Vagina (tissue), 2 donors: ENCODE measurements around the gene DDR2. TPM values are rescaled to one million over a fixed set of nuclear protein-coding genes. Genes with fewer than 3 reads are reported as not detected.

ENCODE experiments used
- DNase-seq, 2 donors: peaks; one replicate each; pipeline ENCODE4 v3.0.0-alpha.2; 2017; ENCODE audit errors: extremely low spot score in 2 of 2
- H3K27ac ChIP-seq: fragments of 200-600 bp; sonication (generic); one replicate; pipeline ENCODE4 v1.5.1; 2019
- H3K27me3 ChIP-seq: fragments of 200-600 bp; sonication (generic); one replicate; pipeline ENCODE4 v1.5.1; 2019
- H3K36me3 ChIP-seq, 2 donors: fragments of 200-600 bp; sonication (generic); one replicate each; pipeline ENCODE4 v1.5.1; 2017 to 2019
- H3K4me1 ChIP-seq: fragments of 200-600 bp; sonication (generic); one replicate; pipeline ENCODE4 v1.5.1; 2019
- H3K4me3 ChIP-seq, 2 donors: fragments of 200-600 bp; sonication (generic); 1 replicate in 1 of 2; 2 replicates in 1 of 2; pipeline ENCODE4 v1.5.1; 2016 to 2019
- H3K9me3 ChIP-seq: fragments of 200-600 bp; sonication (generic); one replicate; pipeline ENCODE4 v1.5.1; 2019
- POLR2A ChIP-seq, 2 donors: fragments of 450-650 bp; IDR thresholded peaks; one replicate each; pipeline ENCODE4 v1.6.1; 2017; ENCODE audit warnings: antibody characterized with exemption in 2 of 2, mild to moderate bottlenecking in 2 of 2, moderate library complexity in 2 of 2
- POLR2AphosphoS5 ChIP-seq, 2 donors: sonication (generic); formaldehyde crosslinking; IDR thresholded peaks; one replicate each; pipeline ENCODE4 v1.9.0; 2017; ENCODE audit warnings: antibody characterized with exemption in 2 of 2, mild to moderate bottlenecking in 2 of 2, low read depth in 1 of 2; ENCODE audit not compliant: insufficient read depth in 1 of 2
- intact Hi-C: fragments of 100-400 bp; cut with DNase I; formaldehyde crosslinking; loops from one replicate; pipeline ENCODE4 v1.15.1; 2023
- total RNA-seq: library from RNA; depleted of rRNA; stranded (reverse); fragments of >200 nt; gene quantifications from one replicate; pipeline ENCODE4 v1.2.3, GENCODE V29; 2016
- TF ChIP-seq, protein P1 (sequence below), 3 experiments: fragments of 450-650 bp in 2 of 3; fragments of 200-600 bp in 1 of 3; sonication (generic) in 1 of 3; IDR thresholded peaks; one replicate each; pipeline ENCODE4 v1.5.1; 2017 to 2019; ENCODE audit warnings: antibody characterized with exemption in 3 of 3, mild to moderate bottlenecking in 2 of 3, moderate library complexity in 2 of 3

The DDR2 gene
- total RNA-seq, 1 donor from 2014 or later: 153 TPM

DNA sequence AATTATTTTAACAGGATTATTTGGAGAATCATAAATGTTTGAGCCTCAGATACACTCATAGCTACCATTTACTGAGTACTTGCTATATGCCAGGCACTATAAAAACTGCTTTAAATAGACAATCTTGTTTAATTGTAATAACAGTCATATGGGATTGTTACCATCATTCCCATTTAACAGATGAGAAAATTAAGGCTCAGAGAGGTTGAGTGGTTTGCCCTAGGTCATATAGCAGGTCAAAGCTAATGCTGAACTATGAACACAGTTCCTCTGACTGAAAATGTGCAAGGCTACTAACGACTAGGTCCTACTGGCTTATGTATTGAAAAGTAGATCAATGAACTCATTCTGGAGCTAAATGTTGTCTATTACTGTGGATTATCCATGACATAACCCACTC is 63.4 kb downstream of the DDR2 start:
- Histone ChIP-seq H3K27ac (peak overlapping the region; percentile 68), H3K36me3 (no peaks in the 10 kb centered on the region), H3K27me3 (no peaks in the 10 kb centered on the region), H3K4me1 (peaks cover 57% of the 10 kb centered on the region), H3K9me3 (no peaks in the 10 kb centered on the region), H3K4me3 (no peak overlapping the region)
- no peak for DNase-seq
- intact Hi-C loops: no loop called here
- TF ChIP-seq POLR2A (IDR thresholded peaks at IDR 0.05) (no peak), POLR2AphosphoS5 (IDR thresholded peaks at IDR 0.05; ENCODE audit: insufficient read depth in 1 of 2, low read depth in 1 of 2) (no peak)
- TF ChIP-seq, protein P1, sequence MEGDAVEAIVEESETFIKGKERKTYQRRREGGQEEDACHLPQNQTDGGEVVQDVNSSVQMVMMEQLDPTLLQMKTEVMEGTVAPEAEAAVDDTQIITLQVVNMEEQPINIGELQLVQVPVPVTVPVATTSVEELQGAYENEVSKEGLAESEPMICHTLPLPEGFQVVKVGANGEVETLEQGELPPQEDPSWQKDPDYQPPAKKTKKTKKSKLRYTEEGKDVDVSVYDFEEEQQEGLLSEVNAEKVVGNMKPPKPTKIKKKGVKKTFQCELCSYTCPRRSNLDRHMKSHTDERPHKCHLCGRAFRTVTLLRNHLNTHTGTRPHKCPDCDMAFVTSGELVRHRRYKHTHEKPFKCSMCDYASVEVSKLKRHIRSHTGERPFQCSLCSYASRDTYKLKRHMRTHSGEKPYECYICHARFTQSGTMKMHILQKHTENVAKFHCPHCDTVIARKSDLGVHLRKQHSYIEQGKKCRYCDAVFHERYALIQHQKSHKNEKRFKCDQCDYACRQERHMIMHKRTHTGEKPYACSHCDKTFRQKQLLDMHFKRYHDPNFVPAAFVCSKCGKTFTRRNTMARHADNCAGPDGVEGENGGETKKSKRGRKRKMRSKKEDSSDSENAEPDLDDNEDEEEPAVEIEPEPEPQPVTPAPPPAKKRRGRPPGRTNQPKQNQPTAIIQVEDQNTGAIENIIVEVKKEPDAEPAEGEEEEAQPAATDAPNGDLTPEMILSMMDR (IDR thresholded peaks at IDR 0.05): no peak

DNA sequence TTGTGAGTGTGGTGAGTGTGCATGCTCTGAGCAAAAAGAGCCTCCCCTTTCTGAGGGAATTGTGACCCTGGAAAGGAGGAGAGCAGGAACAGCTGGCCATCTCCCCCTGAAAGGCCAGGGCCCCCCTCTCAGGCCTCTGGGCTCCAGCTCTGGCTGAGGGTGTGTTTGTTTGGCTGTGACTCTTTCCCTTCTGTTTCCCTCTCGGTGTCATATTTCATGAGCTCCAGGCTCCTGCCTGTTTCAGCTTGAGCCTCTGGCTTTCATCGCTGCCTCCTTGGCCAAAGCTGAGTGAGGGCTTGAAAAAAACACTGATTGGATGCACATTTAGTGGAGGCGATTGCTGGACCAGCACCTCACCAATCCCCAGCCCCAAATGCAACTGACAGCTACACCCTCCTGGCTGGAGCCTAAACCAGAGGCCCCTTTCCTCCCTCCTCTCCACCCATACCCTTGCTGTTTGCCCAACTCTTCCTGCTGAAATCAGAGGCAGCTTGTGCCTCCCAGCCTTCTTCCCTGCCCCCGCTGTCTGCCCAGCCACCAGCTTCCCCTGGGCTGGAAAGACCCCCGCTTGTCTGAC is 64.1 kb downstream of the DDR2 start:
- Histone ChIP-seq H3K9me3 (no peaks in the 10 kb centered on the region), H3K36me3 (no peaks in the 10 kb centered on the region), H3K27ac (peak overlapping the region; percentile 82), H3K4me3 (no peak overlapping the region), H3K27me3 (no peaks in the 10 kb centered on the region), H3K4me1 (peaks cover 51% of the 10 kb centered on the region)
- intact Hi-C loops: no loop called here
- DNase-seq: peak in 1 of 2 donors; percentile 98
- TF ChIP-seq POLR2AphosphoS5 (IDR thresholded peaks at IDR 0.05; ENCODE audit: insufficient read depth in 1 of 2, low read depth in 1 of 2) (peak; percentile 76 to 87), POLR2A (IDR thresholded peaks at IDR 0.05) (no peak)

DNA sequence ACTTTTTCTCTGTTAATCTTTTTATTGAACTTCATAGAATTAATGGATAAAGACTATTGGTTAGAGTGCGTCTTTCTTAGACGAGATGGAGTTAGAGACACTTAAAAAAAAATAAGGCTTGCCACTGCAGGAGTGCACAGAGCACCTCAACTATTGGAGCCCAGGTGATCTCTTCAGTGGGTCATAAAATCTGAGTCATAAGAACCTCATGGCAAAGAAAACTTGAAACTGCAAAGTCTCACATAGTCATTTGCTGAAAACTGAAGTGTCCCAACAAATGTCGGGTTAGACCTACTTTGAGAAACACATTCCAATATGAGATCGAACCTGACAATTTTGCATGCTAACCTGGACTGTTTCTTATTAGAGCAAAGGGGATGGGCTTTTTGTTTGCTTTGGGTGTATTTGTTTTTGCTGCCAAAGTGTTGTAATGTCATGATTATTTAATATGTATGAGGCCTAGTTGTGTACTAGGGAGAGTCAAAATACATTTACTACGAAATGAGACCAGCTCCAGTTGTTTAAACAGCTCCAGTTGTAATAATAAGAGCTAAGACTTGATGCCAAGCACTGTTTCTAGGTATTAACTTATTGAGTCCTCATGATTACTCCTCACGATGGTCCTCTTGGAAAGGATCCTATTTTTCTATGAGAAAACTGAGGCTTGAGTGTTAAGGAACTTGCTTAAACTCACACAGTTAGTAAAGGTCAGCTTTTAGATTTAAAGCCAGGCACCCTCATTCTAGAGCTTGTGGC is 65.1 kb downstream of the DDR2 start:
- no peak overlapping the region for H3K4me3 ChIP-seq
- no peaks in the 10 kb centered on the region for H3K36me3 ChIP-seq
- H3K27ac ChIP-seq: peak overlapping the region; percentile 82
- DNase-seq: no peak
- no peaks in the 10 kb centered on the region for H3K9me3 ChIP-seq
- intact Hi-C loops: no loop called here
- H3K4me1 ChIP-seq: peaks cover 41% of the 10 kb centered on the region
- no peaks in the 10 kb centered on the region for H3K27me3 ChIP-seq
- TF ChIP-seq POLR2A (IDR thresholded peaks at IDR 0.05): no peak
- no peak for TF ChIP-seq POLR2AphosphoS5 (IDR thresholded peaks at IDR 0.05; ENCODE audit: insufficient read depth in 1 of 2, low read depth in 1 of 2)
- TF ChIP-seq, protein P1 (IDR thresholded peaks at IDR 0.05): no peak

DNA sequence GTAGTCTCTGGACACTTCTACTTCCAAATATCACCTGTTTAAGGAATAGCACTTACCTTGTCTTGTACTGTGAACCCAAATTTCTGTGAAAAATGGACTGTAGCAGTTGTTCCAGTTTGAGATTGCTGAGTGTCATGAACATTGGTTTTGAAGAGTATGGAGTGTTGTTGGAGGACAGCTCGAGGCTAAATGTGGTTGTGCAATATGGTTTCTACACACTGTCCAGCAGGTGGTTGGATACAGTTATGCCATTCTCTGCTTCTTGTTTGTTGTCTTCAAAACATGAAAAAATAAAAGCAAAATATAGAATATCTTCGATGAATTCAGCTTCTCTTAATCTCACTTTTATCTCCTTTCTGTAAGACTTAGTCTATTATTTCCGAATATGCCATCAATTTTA is 67.1 kb downstream of the DDR2 start:
- Histone ChIP-seq H3K9me3 (no peaks in the 10 kb centered on the region), H3K27me3 (no peaks in the 10 kb centered on the region), H3K36me3 (no peaks in the 10 kb centered on the region), H3K4me3 (no peak overlapping the region), H3K27ac (peak overlapping the region; percentile 82), H3K4me1 (peaks cover 39% of the 10 kb centered on the region)
- intact Hi-C loops: no loop called here
- TF ChIP-seq, protein P1 (IDR thresholded peaks at IDR 0.05): no peak
- TF ChIP-seq POLR2AphosphoS5 (IDR thresholded peaks at IDR 0.05; ENCODE audit: insufficient read depth in 1 of 2, low read depth in 1 of 2): no peak
- TF ChIP-seq POLR2A (IDR thresholded peaks at IDR 0.05): no peak
- no peak for DNase-seq

- no peak for DNase-seq
- Histone ChIP-seq H3K27me3 (no peaks in the 10 kb centered on the region), H3K4me1 (peaks cover 37% of the 10 kb centered on the region), H3K36me3 (no peaks in the 10 kb centered on the region), H3K27ac (no peak overlapping the region), H3K4me3 (no peak overlapping the region), H3K9me3 (no peaks in the 10 kb centered on the region)
- intact Hi-C loops: no loop called here
- TF ChIP-seq POLR2AphosphoS5 (IDR thresholded peaks at IDR 0.05; ENCODE audit: insufficient read depth in 1 of 2, low read depth in 1 of 2): no peak
- no peak for TF ChIP-seq POLR2A (IDR thresholded peaks at IDR 0.05)
- TF ChIP-seq, protein P1 (IDR thresholded peaks at IDR 0.05): no peak
These were observed 67.9 kb downstream of the DDR2 start for GRCh38 chr1:162700131-162700530.
